Ovary (tissue), 3 donors: ENCODE measurements around the gene EHMT1.

ENCODE experiments used
- EP300 ChIP-seq: sonication (generic); formaldehyde crosslinking; IDR thresholded peaks from one replicate; pipeline ENCODE4 v1.6.1; 2017; ENCODE audit warnings: antibody characterized with exemption
- POLR2A ChIP-seq: fragments of 450-650 bp; IDR thresholded peaks from one replicate; pipeline ENCODE4 v1.6.1; 2017; ENCODE audit warnings: antibody characterized with exemption, mild to moderate bottlenecking, moderate library complexity
- TF ChIP-seq, protein P1 (sequence below), 3 donors: fragments of 450-650 bp in 2 of 3; fragments of 200-600 bp in 1 of 3; IDR thresholded peaks; one replicate each; pipeline versions ENCODE4 v1.5.1 to v1.8.0; 2016 to 2022; ENCODE audit warnings: antibody characterized with exemption in 3 of 3, mild to moderate bottlenecking in 1 of 3
- donor health status: DM: no; HTN: no; CAD: no.

DNA sequence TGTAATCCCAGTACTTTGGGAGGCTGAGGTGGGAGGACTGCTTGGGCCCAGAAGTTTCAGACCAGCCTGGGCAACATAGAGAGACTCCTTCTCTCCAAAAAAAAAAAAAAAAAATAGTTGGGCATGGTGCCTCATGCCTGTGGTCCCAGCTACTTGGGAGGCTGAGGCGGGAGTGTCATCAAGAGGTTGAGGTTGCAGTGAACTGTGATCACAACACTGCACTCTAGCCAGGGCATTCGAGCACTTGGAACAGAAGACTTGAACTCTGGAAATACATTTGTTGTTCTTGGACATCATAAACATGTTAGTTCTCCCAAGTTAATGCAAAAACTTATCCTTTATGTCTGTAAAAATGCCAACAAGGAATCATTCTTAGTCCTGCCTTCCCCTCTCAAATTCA is 29.6 kb downstream of the EHMT1 start:
- TF ChIP-seq, protein P1, sequence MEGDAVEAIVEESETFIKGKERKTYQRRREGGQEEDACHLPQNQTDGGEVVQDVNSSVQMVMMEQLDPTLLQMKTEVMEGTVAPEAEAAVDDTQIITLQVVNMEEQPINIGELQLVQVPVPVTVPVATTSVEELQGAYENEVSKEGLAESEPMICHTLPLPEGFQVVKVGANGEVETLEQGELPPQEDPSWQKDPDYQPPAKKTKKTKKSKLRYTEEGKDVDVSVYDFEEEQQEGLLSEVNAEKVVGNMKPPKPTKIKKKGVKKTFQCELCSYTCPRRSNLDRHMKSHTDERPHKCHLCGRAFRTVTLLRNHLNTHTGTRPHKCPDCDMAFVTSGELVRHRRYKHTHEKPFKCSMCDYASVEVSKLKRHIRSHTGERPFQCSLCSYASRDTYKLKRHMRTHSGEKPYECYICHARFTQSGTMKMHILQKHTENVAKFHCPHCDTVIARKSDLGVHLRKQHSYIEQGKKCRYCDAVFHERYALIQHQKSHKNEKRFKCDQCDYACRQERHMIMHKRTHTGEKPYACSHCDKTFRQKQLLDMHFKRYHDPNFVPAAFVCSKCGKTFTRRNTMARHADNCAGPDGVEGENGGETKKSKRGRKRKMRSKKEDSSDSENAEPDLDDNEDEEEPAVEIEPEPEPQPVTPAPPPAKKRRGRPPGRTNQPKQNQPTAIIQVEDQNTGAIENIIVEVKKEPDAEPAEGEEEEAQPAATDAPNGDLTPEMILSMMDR (IDR thresholded peaks at IDR 0.05): no peak
- TF ChIP-seq EP300 (no peak), POLR2A (no peak)
